GM12864 (cell line): ENCODE results near the gene MOBP.
"Not testable (repeated sequence)": the region's sequence is repeated elsewhere in the genome, so short reads cannot be mapped to it uniquely, and the experiment has no call there.

Experiments
- DNase-seq: peaks from one replicate; pipeline ENCODE4 v3.0.0-alpha.2; 2011; ENCODE audit warnings: low read depth
- H3K4me3 ChIP-seq: 2 replicates; pipeline ENCODE4 v1.5.1; 2011; ENCODE audit warnings: mild to moderate bottlenecking, low read depth, low read length, control low read depth
- TF ChIP-seq, protein P1 (sequence below): IDR thresholded peaks from 2 replicates; pipeline ENCODE4 v1.5.1; 2011; ENCODE audit warnings: low read depth, mild to moderate bottlenecking, moderate library complexity, low read length, control low read depth, inconsistent platforms; ENCODE audit errors: missing control alignments

Gene MOBP

DNA sequence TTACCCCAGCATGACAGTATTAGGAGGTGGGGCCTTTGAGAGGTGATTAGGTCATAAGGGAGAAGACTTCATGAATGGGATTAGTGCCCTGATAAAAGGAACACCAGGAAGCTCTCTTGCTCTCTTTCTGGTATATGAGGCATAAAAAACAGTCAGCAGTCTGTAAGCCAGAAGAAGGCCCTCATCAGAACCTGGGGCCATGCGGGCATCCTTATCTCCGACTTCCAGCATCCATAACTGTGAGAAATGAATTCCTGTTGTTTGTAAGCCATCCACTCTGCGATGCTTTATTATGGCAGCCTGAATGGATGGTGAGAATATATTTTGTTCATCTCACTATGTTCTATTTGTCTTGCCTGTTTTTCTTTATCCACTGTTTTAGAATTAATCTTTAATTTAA is 17.7 kb upstream of the MOBP start:
- DNase-seq: no peak
- TF ChIP-seq, protein P1, sequence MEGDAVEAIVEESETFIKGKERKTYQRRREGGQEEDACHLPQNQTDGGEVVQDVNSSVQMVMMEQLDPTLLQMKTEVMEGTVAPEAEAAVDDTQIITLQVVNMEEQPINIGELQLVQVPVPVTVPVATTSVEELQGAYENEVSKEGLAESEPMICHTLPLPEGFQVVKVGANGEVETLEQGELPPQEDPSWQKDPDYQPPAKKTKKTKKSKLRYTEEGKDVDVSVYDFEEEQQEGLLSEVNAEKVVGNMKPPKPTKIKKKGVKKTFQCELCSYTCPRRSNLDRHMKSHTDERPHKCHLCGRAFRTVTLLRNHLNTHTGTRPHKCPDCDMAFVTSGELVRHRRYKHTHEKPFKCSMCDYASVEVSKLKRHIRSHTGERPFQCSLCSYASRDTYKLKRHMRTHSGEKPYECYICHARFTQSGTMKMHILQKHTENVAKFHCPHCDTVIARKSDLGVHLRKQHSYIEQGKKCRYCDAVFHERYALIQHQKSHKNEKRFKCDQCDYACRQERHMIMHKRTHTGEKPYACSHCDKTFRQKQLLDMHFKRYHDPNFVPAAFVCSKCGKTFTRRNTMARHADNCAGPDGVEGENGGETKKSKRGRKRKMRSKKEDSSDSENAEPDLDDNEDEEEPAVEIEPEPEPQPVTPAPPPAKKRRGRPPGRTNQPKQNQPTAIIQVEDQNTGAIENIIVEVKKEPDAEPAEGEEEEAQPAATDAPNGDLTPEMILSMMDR: no peak
- H3K4me3 ChIP-seq: no peak overlapping the region

DNA sequence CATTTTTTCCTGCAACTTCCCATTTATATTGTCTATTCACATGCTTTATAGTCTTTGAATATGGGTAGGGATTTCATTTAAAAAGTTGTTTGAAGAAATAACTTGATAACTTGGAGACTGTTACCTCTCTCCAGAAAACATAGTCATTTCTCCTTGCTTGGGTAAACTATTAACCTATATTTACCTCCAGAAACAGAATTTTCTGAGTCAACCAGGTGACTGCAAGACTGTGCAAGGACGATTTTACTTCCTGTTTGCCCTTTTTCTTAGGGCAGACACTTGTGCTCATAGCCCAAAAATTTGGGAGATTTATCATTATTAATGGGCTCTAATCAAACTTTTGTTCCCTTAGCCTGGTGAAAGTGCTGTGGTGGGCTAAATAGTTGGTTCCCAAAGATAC is 14.3 kb upstream of the MOBP start:
- no peak overlapping the region for H3K4me3 ChIP-seq
- TF ChIP-seq, protein P1: no peak
- DNase-seq: no peak

DNA sequence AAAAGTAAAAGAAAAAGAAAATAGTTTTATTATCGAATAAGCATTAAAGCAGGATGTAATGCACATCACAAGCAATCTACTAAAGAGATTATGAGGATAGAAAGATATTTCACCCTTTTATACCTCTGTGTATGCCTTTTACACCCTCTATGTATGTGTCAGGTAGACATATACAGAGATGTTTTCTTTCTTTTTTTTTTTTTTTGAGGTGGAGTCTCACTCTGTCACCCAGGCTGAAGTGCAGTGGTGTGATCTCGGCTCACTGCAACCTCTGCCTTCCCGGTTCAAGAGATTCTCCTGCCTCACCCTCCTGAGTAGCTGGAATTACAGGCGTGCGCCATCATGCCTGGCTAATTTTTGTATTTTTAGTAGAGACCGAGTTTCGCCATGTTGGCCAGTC is 13.6 kb upstream of the MOBP start:
- not testable (repeated sequence) for H3K4me3 ChIP-seq, DNase-seq

DNA sequence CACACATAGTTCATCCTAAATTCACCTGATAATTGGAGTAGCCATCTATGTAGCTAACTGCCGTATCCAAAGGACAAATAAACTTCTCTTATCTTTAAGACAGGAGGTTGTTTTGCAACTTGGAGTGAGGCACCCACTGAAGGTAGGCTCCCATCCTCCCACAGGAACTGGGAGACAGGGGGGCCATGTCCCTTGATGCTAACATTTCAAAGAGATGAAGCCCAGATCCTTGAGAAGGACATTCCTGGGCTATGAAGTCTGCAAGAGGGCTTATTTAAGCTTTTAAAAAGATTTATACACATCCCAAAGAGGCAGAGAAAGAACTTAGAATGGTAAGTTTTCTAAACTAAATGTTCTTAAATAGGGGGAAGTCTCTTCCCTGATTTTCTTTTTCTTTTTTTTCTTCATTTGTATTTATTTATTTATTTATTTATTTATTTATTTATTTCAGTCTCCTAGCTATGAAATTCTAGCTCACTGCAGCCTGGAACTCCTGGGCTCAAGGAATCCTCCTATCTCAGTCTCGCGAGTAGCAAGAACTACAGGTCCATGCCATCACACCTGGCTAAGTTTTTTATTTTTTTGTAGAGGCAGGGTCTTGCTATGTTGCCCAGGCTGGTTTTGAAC is 12.8 kb upstream of the MOBP start:
- no peak overlapping the region for H3K4me3 ChIP-seq
- no peak for DNase-seq
- TF ChIP-seq, protein P1: no peak

DNA sequence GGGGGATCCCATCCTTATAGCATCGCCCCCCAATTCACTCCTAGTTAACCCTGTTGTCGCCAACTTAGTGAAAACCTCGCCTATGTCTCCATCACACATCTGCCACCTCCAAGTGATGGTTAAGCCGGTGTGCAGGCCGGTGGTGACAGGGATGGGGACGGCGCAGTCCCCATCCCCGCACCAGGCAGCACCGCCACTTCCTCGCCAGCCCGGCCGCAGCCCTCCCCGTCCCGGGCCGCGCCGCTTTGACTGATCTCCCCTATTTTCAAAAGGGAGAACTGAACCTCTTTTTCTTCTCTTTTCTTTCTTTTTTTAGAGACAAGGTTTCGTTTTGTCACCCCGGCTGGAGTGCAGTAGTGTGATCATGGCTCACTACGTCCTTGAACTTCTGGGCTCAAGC is 11.3 kb upstream of the MOBP start:
- no peak for DNase-seq
- no peak overlapping the region for H3K4me3 ChIP-seq
- TF ChIP-seq, protein P1: no peak

DNA sequence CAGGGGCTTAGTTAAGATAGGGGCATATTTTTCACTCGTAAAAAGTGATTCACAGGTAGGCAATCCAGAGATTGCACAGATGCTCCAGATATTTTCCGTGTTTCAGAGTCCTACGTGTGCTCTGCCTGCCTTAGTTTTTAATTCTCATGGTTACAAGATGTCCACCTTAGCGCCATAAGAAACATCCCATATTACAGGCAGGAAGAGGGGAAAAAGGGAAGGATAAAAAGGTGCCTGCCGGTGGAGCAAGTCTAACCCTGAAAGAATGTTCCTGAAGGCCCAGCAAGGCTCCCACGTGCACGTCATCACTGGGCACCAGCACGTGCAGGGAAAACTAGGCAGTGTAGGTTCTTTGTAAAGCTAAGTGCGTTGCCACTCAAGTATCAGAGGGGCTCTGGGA is 10.1 kb upstream of the MOBP start:
- TF ChIP-seq, protein P1: no peak

DNA sequence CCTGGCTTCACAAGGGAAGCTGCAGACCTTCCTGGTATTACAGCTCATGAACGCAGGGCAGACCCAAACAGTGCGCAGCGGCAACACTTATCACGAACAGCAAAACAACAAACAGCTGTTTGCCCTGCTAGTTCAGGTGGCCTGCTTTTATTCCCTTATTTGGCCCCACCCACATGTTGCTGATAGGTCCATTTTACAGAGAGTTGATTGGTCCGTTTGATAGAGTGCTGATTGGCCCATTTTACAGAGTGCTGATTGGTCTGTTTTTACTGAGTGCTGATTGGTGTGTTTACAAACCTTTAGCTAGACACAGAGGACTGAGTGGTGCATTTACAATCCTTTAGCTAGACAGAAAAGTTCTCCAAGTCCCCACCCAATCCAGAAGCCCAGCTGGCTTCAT is 8.9 kb upstream of the MOBP start:
- not testable (repeated sequence) for DNase-seq

More for the DNA sequence above, 10.1 kb upstream of the MOBP start:
- no peak overlapping the region for H3K4me3 ChIP-seq
- no peak for DNase-seq

DNA sequence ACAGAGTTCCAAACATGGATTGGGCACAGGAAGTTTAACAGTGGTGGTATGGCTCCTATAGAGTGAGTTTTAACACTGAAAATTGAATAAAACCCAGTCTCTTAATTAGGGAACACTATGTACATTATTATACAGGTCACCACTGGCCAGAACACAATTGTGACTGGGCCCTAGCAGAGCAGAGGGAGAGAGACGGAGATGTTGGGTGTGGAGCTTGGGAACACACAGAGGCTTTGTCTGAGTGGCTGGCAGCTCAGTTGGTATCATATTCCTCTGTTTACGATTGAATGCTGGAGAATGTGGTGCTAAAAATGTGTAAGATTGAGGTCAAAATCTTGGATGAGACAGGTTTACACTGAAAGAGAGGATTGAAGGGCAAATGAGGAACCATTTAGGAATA is 6.8 kb upstream of the MOBP start:
- no peak overlapping the region for H3K4me3 ChIP-seq
- no peak for DNase-seq

More for the DNA sequence above, 8.9 kb upstream of the MOBP start:
- not testable (repeated sequence) for H3K4me3 ChIP-seq

More for the DNA sequence above, 6.8 kb upstream of the MOBP start:
- TF ChIP-seq, protein P1: no peak
